ENCODE measurements around the gene AP2A1. TPM values are rescaled to one million over a fixed set of nuclear protein-coding genes. Genes with fewer than 3 reads are reported as not detected.
A peak's percentile ranks its signal among the peaks of the same experiment; 100 is the strongest.

AP2A1 gene
- total RNA-seq, 6 donors from 2014 or later = 46.0 to 113 (median 77.6) TPM

DNA sequence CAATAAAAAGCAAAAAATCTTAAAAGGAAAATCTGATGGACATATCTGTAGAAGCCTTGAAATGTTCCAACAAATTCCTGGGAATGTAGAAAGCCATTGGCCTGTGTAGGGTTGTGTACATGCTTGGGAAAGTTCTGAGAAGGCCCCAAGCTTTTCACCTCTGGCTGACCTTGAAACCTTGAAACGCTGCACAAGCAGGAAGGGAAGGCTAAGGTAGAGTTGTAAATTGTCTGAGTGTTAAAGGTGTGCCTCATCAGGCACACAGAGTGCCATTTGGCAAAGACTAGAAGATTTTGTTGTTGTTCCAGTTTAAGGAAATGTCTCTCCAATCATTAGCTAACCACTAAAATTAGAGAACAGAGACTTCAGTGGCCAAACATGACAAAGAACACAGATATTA, 14.1 kb upstream of the AP2A1 start:
- DNase-seq (no peak), ATAC-seq (ENCODE audit: low FRiP score in 2 of 2) (no peak)
- Histone ChIP-seq H3K27ac (no peak overlapping the region), H3K4me1 (no peaks in the 10 kb centered on the region), H3K27me3 (no peaks in the 10 kb centered on the region), H3K9me3 (peaks cover 0 to 9% (median 5%) of the 10 kb centered on the region in 4 donors), H3K4me3 (no peak overlapping the region), H3K36me3 (no peaks in the 10 kb centered on the region)
- TF ChIP-seq POLR2AphosphoS5 (IDR thresholded peaks at IDR 0.05) (no peak), EP300 (IDR thresholded peaks at IDR 0.05) (no peak), POLR2A (IDR thresholded peaks at IDR 0.05) (no peak)
- TF ChIP-seq, protein P1, sequence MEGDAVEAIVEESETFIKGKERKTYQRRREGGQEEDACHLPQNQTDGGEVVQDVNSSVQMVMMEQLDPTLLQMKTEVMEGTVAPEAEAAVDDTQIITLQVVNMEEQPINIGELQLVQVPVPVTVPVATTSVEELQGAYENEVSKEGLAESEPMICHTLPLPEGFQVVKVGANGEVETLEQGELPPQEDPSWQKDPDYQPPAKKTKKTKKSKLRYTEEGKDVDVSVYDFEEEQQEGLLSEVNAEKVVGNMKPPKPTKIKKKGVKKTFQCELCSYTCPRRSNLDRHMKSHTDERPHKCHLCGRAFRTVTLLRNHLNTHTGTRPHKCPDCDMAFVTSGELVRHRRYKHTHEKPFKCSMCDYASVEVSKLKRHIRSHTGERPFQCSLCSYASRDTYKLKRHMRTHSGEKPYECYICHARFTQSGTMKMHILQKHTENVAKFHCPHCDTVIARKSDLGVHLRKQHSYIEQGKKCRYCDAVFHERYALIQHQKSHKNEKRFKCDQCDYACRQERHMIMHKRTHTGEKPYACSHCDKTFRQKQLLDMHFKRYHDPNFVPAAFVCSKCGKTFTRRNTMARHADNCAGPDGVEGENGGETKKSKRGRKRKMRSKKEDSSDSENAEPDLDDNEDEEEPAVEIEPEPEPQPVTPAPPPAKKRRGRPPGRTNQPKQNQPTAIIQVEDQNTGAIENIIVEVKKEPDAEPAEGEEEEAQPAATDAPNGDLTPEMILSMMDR (IDR thresholded peaks at IDR 0.05) = no peak
- 67 to 75% methylated on average over 1 of the region's 1 CpG for WGBS, 2 donors

DNA sequence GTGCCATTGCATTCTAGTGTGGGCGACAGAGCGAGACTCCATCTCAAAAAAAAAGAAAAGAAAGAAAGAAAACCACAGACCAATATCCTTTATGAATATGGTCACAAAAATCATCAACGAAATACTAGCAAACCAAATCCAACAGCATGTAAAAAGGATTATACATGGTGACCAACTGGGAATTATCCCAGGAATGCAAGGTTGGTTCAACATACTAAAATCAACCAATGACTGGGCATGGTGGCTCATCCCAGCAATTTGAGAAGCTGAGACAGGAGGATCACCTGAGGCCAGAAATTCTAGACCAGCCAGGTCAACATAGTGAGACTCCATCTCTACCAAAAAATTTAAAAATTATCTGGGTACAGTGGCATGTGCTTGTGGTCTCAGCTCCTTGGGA, 10.8 kb upstream of the AP2A1 start:
- Histone ChIP-seq H3K9me3 (peaks cover 0 to 9% (median 5%) of the 10 kb centered on the region in 4 donors), H3K4me3 (no peak overlapping the region), H3K4me1 (no peaks in the 10 kb centered on the region), H3K27ac (no peak overlapping the region), H3K27me3 (no peaks in the 10 kb centered on the region), H3K36me3 (no peaks in the 10 kb centered on the region)
- DNase-seq = no peak
- 89 to 96% methylated on average over 3 of the region's 3 CpGs for WGBS, 2 donors
- no peak for ATAC-seq (ENCODE audit: low FRiP score in 2 of 2)
- TF ChIP-seq POLR2A (IDR thresholded peaks at IDR 0.05) = no peak
- TF ChIP-seq POLR2AphosphoS5 (IDR thresholded peaks at IDR 0.05) = no peak
- TF ChIP-seq, protein P1 (IDR thresholded peaks at IDR 0.05) = no peak
- no peak for TF ChIP-seq EP300 (IDR thresholded peaks at IDR 0.05)

DNA sequence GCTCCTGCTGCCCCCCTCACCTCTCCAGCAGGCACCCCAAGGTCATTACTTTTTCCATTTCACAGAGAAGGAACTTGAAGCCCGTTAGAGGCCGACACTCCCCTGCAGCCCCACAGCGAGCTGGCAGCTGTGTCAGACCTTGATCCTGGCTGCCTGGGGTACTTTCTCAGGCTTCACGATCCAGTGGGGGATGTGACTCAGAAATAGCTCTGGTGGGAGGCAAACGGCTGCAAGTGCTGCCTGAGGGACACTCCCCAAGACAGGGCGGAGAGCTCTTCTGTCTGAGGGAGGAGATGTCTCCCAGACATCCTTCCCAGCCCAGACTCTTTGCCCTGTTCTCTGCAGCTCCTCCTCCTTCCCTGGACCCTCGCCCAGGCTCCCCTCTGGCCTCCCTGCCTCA, 8.5 kb upstream of the AP2A1 start:
- no peaks in the 10 kb centered on the region for H3K4me1 ChIP-seq
- H3K9me3 ChIP-seq = peaks cover 0 to 9% (median 5%) of the 10 kb centered on the region in 4 donors
- H3K4me3 ChIP-seq = no peak overlapping the region
- ATAC-seq (ENCODE audit: low FRiP score in 2 of 2) = peak in 1 of 2 donors; percentile 80
- H3K27ac ChIP-seq = no peak overlapping the region
- DNase-seq = no peak
- H3K27me3 ChIP-seq = no peaks in the 10 kb centered on the region
- no peak for TF ChIP-seq POLR2A (IDR thresholded peaks at IDR 0.05)
- TF ChIP-seq POLR2AphosphoS5 (IDR thresholded peaks at IDR 0.05) = no peak
- TF ChIP-seq, protein P1 (IDR thresholded peaks at IDR 0.05) = no peak
- no peak for TF ChIP-seq EP300 (IDR thresholded peaks at IDR 0.05)
- no peaks in the 10 kb centered on the region for H3K36me3 ChIP-seq
- 37 to 52% methylated on average over 6 to 7 of the region's 7 CpGs for WGBS, 2 donors

DNA sequence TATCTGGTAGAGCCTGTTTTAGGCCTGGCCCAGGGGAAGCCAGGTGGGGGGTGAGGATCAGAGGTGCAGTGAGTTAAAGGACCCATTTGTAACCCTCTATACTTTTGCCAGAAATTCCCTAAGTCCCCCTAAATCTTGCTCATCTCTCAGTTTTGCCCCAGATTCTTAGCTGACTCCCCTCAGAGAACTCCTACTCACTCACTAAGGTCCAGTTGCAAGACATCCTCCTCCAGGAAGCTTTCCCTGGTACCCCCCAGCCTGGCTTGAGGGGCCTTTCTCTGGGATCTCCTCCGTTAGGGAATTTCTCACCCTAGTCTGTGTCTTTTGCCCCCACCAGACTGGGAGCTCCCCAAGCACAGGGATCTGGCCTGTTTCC, 5.6 kb upstream of the AP2A1 start:
- DNase-seq (no peak), ATAC-seq (ENCODE audit: low FRiP score in 2 of 2) (no peak)
- Histone ChIP-seq H3K27ac (peak overlapping the region; percentile 20 to 52 (median 46)), H3K27me3 (no peaks in the 10 kb centered on the region), H3K4me1 (peaks cover 5 to 8% (median 7%) of the 10 kb centered on the region in 4 donors), H3K4me3 (no peak overlapping the region), H3K36me3 (no peaks in the 10 kb centered on the region), H3K9me3 (peaks cover 0 to 3% (median 1%) of the 10 kb centered on the region in 4 donors)
- WGBS, 2 donors = 78% methylated on average over 1 of the region's 1 CpG
- TF ChIP-seq, protein P1 (IDR thresholded peaks at IDR 0.05) = no peak
- TF ChIP-seq POLR2AphosphoS5 (IDR thresholded peaks at IDR 0.05) = no peak
- TF ChIP-seq EP300 (IDR thresholded peaks at IDR 0.05) = no peak
- TF ChIP-seq POLR2A (IDR thresholded peaks at IDR 0.05) = no peak

DNA sequence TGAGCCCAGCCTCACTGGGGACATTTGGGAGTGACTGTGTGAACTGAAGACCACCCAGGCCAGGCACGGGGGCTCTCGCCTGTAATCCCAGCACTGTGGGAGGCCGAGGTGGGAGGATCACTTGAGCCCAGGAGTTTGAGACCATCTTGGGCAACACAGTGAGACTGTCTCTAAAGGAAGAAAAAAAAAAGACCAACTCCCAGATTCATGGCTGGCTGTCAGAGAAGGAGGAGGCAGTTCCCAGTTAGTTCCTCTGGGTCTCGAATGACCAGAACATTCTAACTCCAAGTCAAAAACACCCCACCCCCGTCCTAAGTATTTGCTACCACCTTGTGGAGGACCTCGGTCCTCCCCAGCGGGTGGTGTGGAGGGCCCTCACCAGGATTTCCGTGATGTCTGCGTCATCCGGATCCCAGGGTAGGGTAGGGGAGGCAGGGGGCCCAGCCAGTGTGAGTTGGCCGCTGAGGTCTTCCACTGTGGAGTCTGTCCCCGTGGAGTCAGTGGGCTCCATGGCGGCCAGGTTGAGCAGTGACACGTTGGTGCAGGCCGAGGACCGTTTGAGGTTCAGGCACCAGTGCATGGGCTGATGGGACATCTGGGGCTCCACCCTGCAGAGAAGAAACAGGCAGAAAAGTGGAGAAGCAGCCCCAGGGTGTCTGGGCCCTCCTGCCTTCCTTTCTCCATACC, 5.0 kb upstream of the AP2A1 start:
- H3K36me3 ChIP-seq = no peaks in the 10 kb centered on the region
- no peaks in the 10 kb centered on the region for H3K27me3 ChIP-seq
- WGBS, 2 donors = 59 to 61% methylated on average over 3 to 14 of the region's 16 CpGs
- ATAC-seq (ENCODE audit: low FRiP score in 2 of 2) (no peak), DNase-seq (no peak)
- TF ChIP-seq, protein P1 (IDR thresholded peaks at IDR 0.05) = peak in 1 of 6 experiments; percentile 28
- no peak for TF ChIP-seq POLR2A (IDR thresholded peaks at IDR 0.05)
- peaks cover 0 to 1% (median 0%) of the 10 kb centered on the region in 4 donors for H3K9me3 ChIP-seq
- peaks cover 5 to 8% (median 7%) of the 10 kb centered on the region in 4 donors for H3K4me1 ChIP-seq
- H3K27ac ChIP-seq = peak overlapping the region; percentile 20 to 52 (median 46)
- H3K4me3 ChIP-seq = no peak overlapping the region
